HEK293 (cell line): ENCODE measurements around the gene GZF1.
A peak's percentile ranks its signal among the peaks of the same experiment; 100 is the strongest.
"Not testable (repeated sequence)": the region's sequence is repeated elsewhere in the genome, so short reads cannot be mapped to it uniquely, and the experiment has no call there.

Experiments
- CTCF ChIA-PET: fragments of 350-600 bp; formaldehyde crosslinking; extraction: SDS; loops from one replicate; lab custom pipeline; 2021; ENCODE audit warnings: antibody characterized with exemption; lab: Yijun Ruan, JAX
- POLR2A ChIA-PET: fragments of 300-600 bp; formaldehyde crosslinking; extraction: SDS; loops from one replicate; lab custom pipeline; 2020; ENCODE audit warnings: antibody characterized with exemption, inconsistent platforms; lab: Yijun Ruan, JAX
- H3K27ac ChIP-seq: fragments of 200-500 bp; sonication (Bioruptor generic); 2 replicates; pipeline ENCODE4 v1.5.1; 2014; ENCODE audit warnings: low read depth, low read length, control low read depth, inconsistent platforms; ENCODE audit errors: extremely low read depth
- H3K36me3 ChIP-seq, 2 experiments: fragments of 200-500 bp in 1 of 2; sonication (Bioruptor generic) in 1 of 2; 1 replicate in 1 of 2; 2 replicates in 1 of 2; pipeline ENCODE4 v1.5.1; 2014 to 2017; ENCODE audit warnings: inconsistent platforms in 2 of 2, low read length in 2 of 2; ENCODE audit not compliant: control insufficient read depth in 2 of 2, insufficient read depth in 1 of 2
- H3K4me1 ChIP-seq: fragments of 200-500 bp; sonication (Bioruptor generic); 2 replicates; pipeline ENCODE4 v1.5.1; 2014; ENCODE audit warnings: mild to moderate bottlenecking, low read length, inconsistent platforms; ENCODE audit not compliant: control insufficient read depth, insufficient read depth
- H3K4me3 ChIP-seq: 2 replicates; pipeline ENCODE4 v1.5.1; 2011; ENCODE audit warnings: low read depth, mild to moderate bottlenecking, control low read depth, low read length, moderate library complexity
- H3K9me3 ChIP-seq: fragments of 200-500 bp; sonication (Bioruptor generic); 2 replicates; pipeline ENCODE4 v1.5.1; 2014; ENCODE audit warnings: low read depth, low read length, inconsistent platforms; ENCODE audit not compliant: control insufficient read depth, insufficient read depth
- BCL11B ChIP-seq: fragments of 450-650 bp; formaldehyde crosslinking; IDR thresholded peaks from 2 replicates; pipeline ENCODE4 v1.5.1; 2016; ENCODE audit warnings: low read depth, missing biosample characterization, missing genetic modification characterization
- EGR2 ChIP-seq: fragments of 450-650 bp; formaldehyde crosslinking; IDR thresholded peaks from 2 replicates; pipeline ENCODE4 v1.5.1; 2016; ENCODE audit warnings: low read depth, missing biosample characterization, missing genetic modification characterization
- GLIS2 ChIP-seq: fragments of 450-650 bp; formaldehyde crosslinking; IDR thresholded peaks from 2 replicates; pipeline ENCODE4 v1.5.1; 2016; ENCODE audit warnings: missing biosample characterization, missing genetic modification characterization
- MEIS1 ChIP-seq: sonication (generic); formaldehyde crosslinking; IDR thresholded peaks from 2 replicates; pipeline ENCODE4 v1.8.1; 2022; ENCODE audit warnings: missing genetic modification reagents, mild to moderate bottlenecking, borderline replicate concordance
- PATZ1 ChIP-seq: fragments of 450-650 bp; formaldehyde crosslinking; IDR thresholded peaks from 2 replicates; pipeline ENCODE4 v1.5.1; 2016; ENCODE audit warnings: missing biosample characterization, missing genetic modification characterization
- ZBTB17 ChIP-seq: fragments of 450-650 bp; formaldehyde crosslinking; IDR thresholded peaks from 2 replicates; pipeline ENCODE4 v1.5.1; 2016; ENCODE audit warnings: missing biosample characterization, missing genetic modification characterization
- ZBTB20 ChIP-seq: fragments of 450-650 bp; formaldehyde crosslinking; IDR thresholded peaks from 2 replicates; pipeline ENCODE4 v1.5.1; 2016; ENCODE audit warnings: missing biosample characterization, missing genetic modification characterization
- ZBTB8A ChIP-seq: fragments of 450-650 bp; formaldehyde crosslinking; IDR thresholded peaks from 2 replicates; pipeline ENCODE4 v1.5.1; 2016; ENCODE audit warnings: missing biosample characterization, missing genetic modification characterization
- ZIC2 ChIP-seq: fragments of 450-650 bp; formaldehyde crosslinking; IDR thresholded peaks from 2 replicates; pipeline ENCODE4 v1.5.1; 2016; ENCODE audit warnings: missing biosample characterization, missing genetic modification characterization
- ZNF16 ChIP-seq: fragments of 450-650 bp; formaldehyde crosslinking; IDR thresholded peaks from 2 replicates; pipeline ENCODE4 v1.5.1; 2016; ENCODE audit warnings: low read depth, missing biosample characterization, missing genetic modification characterization
- ZNF18 ChIP-seq: fragments of 450-650 bp; formaldehyde crosslinking; IDR thresholded peaks from 2 replicates; pipeline ENCODE4 v1.5.1; 2016; ENCODE audit warnings: missing biosample characterization, missing genetic modification characterization
- ZNF350 ChIP-seq: fragments of 450-650 bp; formaldehyde crosslinking; IDR thresholded peaks from 2 replicates; pipeline ENCODE4 v1.5.0; 2017; ENCODE audit warnings: missing biosample characterization, mild to moderate bottlenecking, missing genetic modification characterization
- ZNF398 ChIP-seq: fragments of 450-650 bp; formaldehyde crosslinking; IDR thresholded peaks from 2 replicates; pipeline ENCODE4 v1.5.1; 2017; ENCODE audit warnings: missing biosample characterization, missing genetic modification characterization
- ZNF416 ChIP-seq: fragments of 450-650 bp; formaldehyde crosslinking; IDR thresholded peaks from 2 replicates; pipeline ENCODE4 v1.5.1; 2016; ENCODE audit warnings: missing biosample characterization, missing genetic modification characterization
- ZNF48 ChIP-seq: fragments of 450-650 bp; formaldehyde crosslinking; IDR thresholded peaks from 2 replicates; pipeline ENCODE4 v1.5.1; 2016; ENCODE audit warnings: missing biosample characterization, missing genetic modification characterization
- ZNF514 ChIP-seq: fragments of 450-650 bp; formaldehyde crosslinking; IDR thresholded peaks from 2 replicates; pipeline ENCODE4 v1.5.1; 2016; ENCODE audit warnings: missing biosample characterization, missing genetic modification characterization
- ZNF596 ChIP-seq: fragments of 450-650 bp; IDR thresholded peaks from 2 replicates; pipeline ENCODE4 v1.5.0; 2018; ENCODE audit warnings: missing biosample characterization, mild to moderate bottlenecking, missing genetic modification characterization, moderate library complexity
- ZNF600 ChIP-seq: fragments of 450-650 bp; formaldehyde crosslinking; IDR thresholded peaks from 2 replicates; pipeline ENCODE4 v1.5.1; 2016; ENCODE audit warnings: missing biosample characterization, missing genetic modification characterization
- ZNF623 ChIP-seq: fragments of 450-650 bp; formaldehyde crosslinking; IDR thresholded peaks from 2 replicates; pipeline ENCODE4 v1.5.1; 2016; ENCODE audit warnings: missing biosample characterization, missing genetic modification characterization
- ZNF629 ChIP-seq: fragments of 450-650 bp; formaldehyde crosslinking; IDR thresholded peaks from 2 replicates; pipeline ENCODE4 v1.5.1; 2017; ENCODE audit warnings: missing biosample characterization, missing genetic modification characterization
- ZNF660 ChIP-seq: fragments of 450-650 bp; IDR thresholded peaks from 2 replicates; pipeline ENCODE4 v1.5.1; 2018; ENCODE audit warnings: missing biosample characterization, mild to moderate bottlenecking, missing genetic modification characterization
- ZNF664 ChIP-seq: fragments of 450-650 bp; formaldehyde crosslinking; IDR thresholded peaks from 2 replicates; pipeline ENCODE4 v1.5.1; 2016; ENCODE audit warnings: missing biosample characterization, missing genetic modification characterization
- ZNF670 ChIP-seq: fragments of 450-650 bp; formaldehyde crosslinking; IDR thresholded peaks from 2 replicates; pipeline ENCODE4 v1.5.1; 2016; ENCODE audit warnings: missing biosample characterization, missing genetic modification characterization, low read depth
- ZNF701 ChIP-seq: fragments of 450-650 bp; formaldehyde crosslinking; IDR thresholded peaks from 2 replicates; pipeline ENCODE4 v1.5.1; 2016; ENCODE audit warnings: missing biosample characterization, missing genetic modification characterization
- ZNF707 ChIP-seq: fragments of 450-650 bp; formaldehyde crosslinking; IDR thresholded peaks from 2 replicates; pipeline ENCODE4 v1.5.1; 2016; ENCODE audit warnings: missing biosample characterization, missing genetic modification characterization
- ZSCAN23 ChIP-seq: fragments of 450-650 bp; formaldehyde crosslinking; IDR thresholded peaks from 2 replicates; pipeline ENCODE4 v1.5.1; 2016; ENCODE audit warnings: missing biosample characterization, missing genetic modification characterization

GZF1 gene

GRCh38 chr20:23347791-23348190 is 14.2 kb upstream of the GZF1 start:
- Histone ChIP-seq H3K4me1 (0 out of 2 replicates have a peak, but pooled peaks cover 2% of the 10 kb centered on the region), H3K4me3 (no peak overlapping the region), H3K9me3 (no peaks in the 10 kb centered on the region), H3K27ac (no peak overlapping the region), H3K36me3 (peaks cover 0 to 3% of the 10 kb centered on the region in 2 experiments; a peak in 1 of 3 replicates)
- ChIA-PET POLR2A (interaction anchor here (1.6 kb wide), 1 partner anchor 10 kb away, joined by 5 read pairs; no protein-coding TSS in a partner anchor), CTCF (interaction anchor here (1.6 kb wide), 1 partner anchor 10 kb away, joined by 5 read pairs; no protein-coding TSS in a partner anchor)
- TF ChIP-seq ZNF416 (no peak), ZNF664 (no peak), GLIS2 (tag by site-specific recombination) (no peak), ZNF670 (tag by site-specific recombination) (no peak), ZBTB17 (tag by site-specific recombination) (no peak), ZNF629 (tag by site-specific recombination) (no peak), MEIS1 (CRISPR knock-in tag) (no peak), ZNF350 (tag by site-specific recombination) (no peak), ZBTB8A (no peak), ZNF596 (tag by site-specific recombination) (no peak), ZNF398 (tag by site-specific recombination) (no peak), ZNF48 (tag by site-specific recombination) (no peak), ZNF18 (no peak), ZNF701 (tag by site-specific recombination) (no peak), ZNF623 (tag by site-specific recombination) (no peak), ZNF660 (tag by site-specific recombination) (no peak)

GRCh38 chr20:23348510-23348909 is 13.5 kb upstream of the GZF1 start:
- H3K27ac ChIP-seq, CTCF ChIA-PET, H3K4me1 ChIP-seq, H3K9me3 ChIP-seq, H3K4me3 ChIP-seq, H3K36me3 ChIP-seq: not testable (repeated sequence)
- POLR2A ChIA-PET = interaction anchor here (1.4 to 2.4 kb wide), 2 partner anchors 10 kb away, joined by 3 to 30 read pairs; no protein-coding TSS in a partner anchor

GRCh38 chr20:23349338-23350195 is 12.4 kb upstream of the GZF1 start:
- H3K36me3 ChIP-seq = peaks cover 0 to 18% of the 10 kb centered on the region in 2 experiments; a peak in 2 of 3 replicates
- POLR2A ChIA-PET = interaction anchor here (0.6 to 2.6 kb wide), 15 partner anchors 9 to 1721 kb away, joined by 3 to 30 read pairs (median 5); partner anchors contain the start of genes GZF1 and NAPB
- peak overlapping the region; percentile 85 for H3K27ac ChIP-seq
- 0 out of 2 replicates have a peak, but pooled peaks cover 2% of the 10 kb centered on the region for H3K4me1 ChIP-seq
- H3K4me3 ChIP-seq = peak overlapping the region; percentile 77
- H3K9me3 ChIP-seq = no peaks in the 10 kb centered on the region
- CTCF ChIA-PET = interaction anchor here (0.5 to 1.3 kb wide), 16 partner anchors 8 to 664 kb away, joined by 3 to 11 read pairs (median 4); partner anchors contain the start of gene NAPB
- TF ChIP-seq PATZ1 (peak; percentile 75), ZNF16 (no peak), EGR2 (0 out of 2 replicates have a peak, but pooled peaks have one; percentile 51), ZSCAN23 (tag by site-specific recombination) (no peak), ZNF707 (no peak), GLIS2 (tag by site-specific recombination) (peak; percentile 73; the same call in 1 of the 2 replicates), BCL11B (tag by site-specific recombination) (no peak), ZBTB20 (tag by site-specific recombination) (peak; percentile 99), ZNF514 (tag by site-specific recombination) (no peak), ZIC2 (tag by site-specific recombination) (no peak), ZNF664 (0 out of 2 replicates have a peak, but pooled peaks have one; percentile 47), ZNF600 (tag by site-specific recombination) (peak; percentile 75)
